CD4-positive, alpha-beta T cell treated with Interleukin-21 for 1 hour (primary cell): ENCODE measurements around the gene MYH2.

Experiments used
- DNase-seq: peaks from one replicate; pipeline ENCODE4 v3.0.0-alpha.2; 2020

Gene MYH2

GRCh38 chr17:10513299-10514067 is 36.0 kb downstream of the MYH2 start:
- DNase-seq = no peak

- no peak for DNase-seq
These were observed 36.6 kb downstream of the MYH2 start for GRCh38 chr17:10512856-10513255.

GRCh38 chr17:10499950-10500349 is 49.5 kb downstream of the MYH2 start:
- no peak for DNase-seq

GRCh38 chr17:10492004-10492403 is 57.5 kb downstream of the MYH2 start:
- no peak for DNase-seq

GRCh38 chr17:10482252-10482651 is 67.2 kb downstream of the MYH2 start:
- DNase-seq = no peak

GRCh38 chr17:10477701-10478100 is 71.8 kb downstream of the MYH2 start:
- no peak for DNase-seq

- DNase-seq = no peak
These were observed 74.9 kb downstream of the MYH2 start for GRCh38 chr17:10474536-10474935.

- no peak for DNase-seq
These were observed 77.6 kb downstream of the MYH2 start for GRCh38 chr17:10471858-10472257.
